ENCODE results near the gene KRT1. TPM values are rescaled to one million over a fixed set of nuclear protein-coding genes. Genes with fewer than 3 reads are reported as not detected.
"Not testable (repeated sequence)": the region's sequence is repeated elsewhere in the genome, so short reads cannot be mapped to it uniquely, and the experiment has no call there.

Gene KRT1
- total and polyA plus RNA-seq, 3 experiments from 2014 or later: 3.4 TPM; not detected in 2

- ChIA-PET POLR2A (no interaction called here), CTCF (no interaction called here)
- H3K27me3 Mint-ChIP-seq: peaks cover 15 to 33% of the 10 kb centered on the region in 2 donors
- no peaks in the 10 kb centered on the region for H3K9me3 Mint-ChIP-seq
- H3K36me3 ChIP-seq (ENCODE audit: insufficient read depth, low read length): no peaks in the 10 kb centered on the region
- H3K27ac Mint-ChIP-seq: peak overlapping the region in 1 of 8 donors; percentile 48
- H3K9me3 ChIP-seq (ENCODE audit: low read length): no peaks in the 10 kb centered on the region
- no peak for DNase-seq
- H3K27ac ChIP-seq (ENCODE audit: low read depth, low read length): no peak overlapping the region
- H3K27me3 ChIP-seq (ENCODE audit: insufficient read depth, low read length, poor library complexity, severe bottlenecking): no peaks in the 10 kb centered on the region
- H3K4me3 ChIP-seq (ENCODE audit: low read length): no peak overlapping the region
- H3K4me3 Mint-ChIP-seq: no peak overlapping the region
- H3K4me1 Mint-ChIP-seq: no peaks in the 10 kb centered on the region
- H3K4me1 ChIP-seq (ENCODE audit: insufficient read depth, low read length): no peaks in the 10 kb centered on the region
- H3K36me3 Mint-ChIP-seq: no peaks in the 10 kb centered on the region
Measured at GRCh38 chr12:52720365-52720886, 40.2 kb upstream of the KRT1 start.

- Mint-ChIP-seq H3K4me3 (no peak overlapping the region), H3K4me1 (peaks cover 8 to 15% (median 13%) of the 10 kb centered on the region in 3 donors), H3K36me3 (peaks cover 0 to 5% (median 2%) of the 10 kb centered on the region in 3 donors), H3K27me3 (peaks cover 33 to 52% of the 10 kb centered on the region in 2 donors), H3K27ac (peak overlapping the region in 1 of 8 donors; percentile 57), H3K9me3 (peaks cover 0 to 2% (median 0%) of the 10 kb centered on the region in 5 donors)
- Histone ChIP-seq H3K4me3 (ENCODE audit: low read length) (no peak overlapping the region), H3K27me3 (ENCODE audit: insufficient read depth, low read length, poor library complexity, severe bottlenecking) (peaks cover 25% of the 10 kb centered on the region), H3K9me3 (ENCODE audit: low read length) (no peaks in the 10 kb centered on the region), H3K4me1 (ENCODE audit: insufficient read depth, low read length) (peaks cover 14% of the 10 kb centered on the region), H3K27ac (ENCODE audit: low read depth, low read length) (no peak overlapping the region), H3K36me3 (ENCODE audit: insufficient read depth, low read length) (no peaks in the 10 kb centered on the region)
- POLR2A ChIA-PET: no interaction called here
- no peak for DNase-seq
- CTCF ChIA-PET: no interaction called here
Measured at GRCh38 chr12:52716061-52716460, 35.9 kb upstream of the KRT1 start.

- H3K9me3 Mint-ChIP-seq: peaks cover 0 to 2% (median 0%) of the 10 kb centered on the region in 5 donors
- ChIA-PET CTCF (no interaction called here), POLR2A (no interaction called here)
- no peak for DNase-seq
- peaks cover 8 to 15% (median 13%) of the 10 kb centered on the region in 3 donors for H3K4me1 Mint-ChIP-seq
- Histone ChIP-seq H3K9me3 (ENCODE audit: low read length) (no peaks in the 10 kb centered on the region), H3K27me3 (ENCODE audit: insufficient read depth, low read length, poor library complexity, severe bottlenecking) (peaks cover 25% of the 10 kb centered on the region), H3K36me3 (ENCODE audit: insufficient read depth, low read length) (no peaks in the 10 kb centered on the region), H3K4me3 (ENCODE audit: low read length) (no peak overlapping the region), H3K4me1 (ENCODE audit: insufficient read depth, low read length) (peaks cover 14% of the 10 kb centered on the region), H3K27ac (ENCODE audit: low read depth, low read length) (no peak overlapping the region)
- no peak overlapping the region for H3K27ac Mint-ChIP-seq
- peaks cover 33 to 52% of the 10 kb centered on the region in 2 donors for H3K27me3 Mint-ChIP-seq
- H3K4me3 Mint-ChIP-seq: no peak overlapping the region
- peaks cover 0 to 5% (median 2%) of the 10 kb centered on the region in 3 donors for H3K36me3 Mint-ChIP-seq
Measured at GRCh38 chr12:52715416-52715815, 35.2 kb upstream of the KRT1 start.

GRCh38 chr12:52714887-52715281, 34.7 kb upstream of the KRT1 start:
- Mint-ChIP-seq H3K9me3 (peaks cover 0 to 2% (median 0%) of the 10 kb centered on the region in 5 donors), H3K27me3 (peaks cover 33 to 52% of the 10 kb centered on the region in 2 donors), H3K36me3 (peaks cover 0 to 5% (median 2%) of the 10 kb centered on the region in 3 donors), H3K4me3 (peak overlapping the region in 6 of 7 donors; percentile 40 to 60 (median 49)), H3K27ac (no peak overlapping the region), H3K4me1 (peaks cover 8 to 15% (median 13%) of the 10 kb centered on the region in 3 donors)
- H3K27me3 ChIP-seq (ENCODE audit: insufficient read depth, low read length, poor library complexity, severe bottlenecking): peaks cover 25% of the 10 kb centered on the region
- no peak overlapping the region for H3K4me3 ChIP-seq (ENCODE audit: low read length)
- POLR2A ChIA-PET: no interaction called here
- H3K36me3 ChIP-seq (ENCODE audit: insufficient read depth, low read length): no peaks in the 10 kb centered on the region
- CTCF ChIA-PET: no interaction called here
- no peak for DNase-seq
- H3K4me1 ChIP-seq (ENCODE audit: insufficient read depth, low read length): peaks cover 14% of the 10 kb centered on the region
- no peak overlapping the region for H3K27ac ChIP-seq (ENCODE audit: low read depth, low read length)
- H3K9me3 ChIP-seq (ENCODE audit: low read length): no peaks in the 10 kb centered on the region

- Mint-ChIP-seq H3K27ac (peak overlapping the region in 1 of 8 donors; percentile 73), H3K9me3 (peaks cover 0 to 2% (median 0%) of the 10 kb centered on the region in 5 donors), H3K4me3 (peak overlapping the region in 6 of 7 donors; percentile 40 to 71 (median 65)), H3K4me1 (peaks cover 8 to 15% (median 13%) of the 10 kb centered on the region in 3 donors), H3K27me3 (peaks cover 33 to 55% of the 10 kb centered on the region in 2 donors), H3K36me3 (peaks cover 0 to 5% (median 2%) of the 10 kb centered on the region in 3 donors)
- Histone ChIP-seq H3K4me1 (ENCODE audit: insufficient read depth, low read length) (peaks cover 14% of the 10 kb centered on the region), H3K4me3 (ENCODE audit: low read length) (peak overlapping the region; percentile 42), H3K27me3 (ENCODE audit: insufficient read depth, low read length, poor library complexity, severe bottlenecking) (peaks cover 25% of the 10 kb centered on the region), H3K27ac (ENCODE audit: low read depth, low read length) (no peak overlapping the region), H3K36me3 (ENCODE audit: insufficient read depth, low read length) (no peaks in the 10 kb centered on the region), H3K9me3 (ENCODE audit: low read length) (no peaks in the 10 kb centered on the region)
- ChIA-PET CTCF (no interaction called here), POLR2A (no interaction called here)
- peak in 2 of 5 donors; percentile 33 to 45 for DNase-seq
Measured at GRCh38 chr12:52713960-52714886, 34.0 kb upstream of the KRT1 start.

- POLR2A ChIA-PET; H3K27ac Mint-ChIP-seq; H3K4me3 Mint-ChIP-seq; H3K36me3 ChIP-seq (ENCODE audit: insufficient read depth, low read length); H3K9me3 ChIP-seq (ENCODE audit: low read length); H3K9me3 Mint-ChIP-seq; H3K36me3 Mint-ChIP-seq; CTCF ChIA-PET; H3K4me3 ChIP-seq (ENCODE audit: low read length); H3K27ac ChIP-seq (ENCODE audit: low read depth, low read length); DNase-seq: not testable (repeated sequence)
- peaks cover 25% of the 10 kb centered on the region for H3K27me3 ChIP-seq (ENCODE audit: insufficient read depth, low read length, poor library complexity, severe bottlenecking)
- Mint-ChIP-seq H3K27me3 (peaks cover 35 to 56% of the 10 kb centered on the region in 2 donors), H3K4me1 (peaks cover 8 to 15% (median 13%) of the 10 kb centered on the region in 3 donors)
- H3K4me1 ChIP-seq (ENCODE audit: insufficient read depth, low read length): peaks cover 34% of the 10 kb centered on the region
Measured at GRCh38 chr12:52712122-52712521, 31.9 kb upstream of the KRT1 start.

- Histone ChIP-seq H3K4me3 (ENCODE audit: low read length) (no peak overlapping the region), H3K9me3 (ENCODE audit: low read length) (no peaks in the 10 kb centered on the region), H3K4me1 (ENCODE audit: insufficient read depth, low read length) (peaks cover 35% of the 10 kb centered on the region), H3K27ac (ENCODE audit: low read depth, low read length) (no peak overlapping the region), H3K27me3 (ENCODE audit: insufficient read depth, low read length, poor library complexity, severe bottlenecking) (peaks cover 25% of the 10 kb centered on the region), H3K36me3 (ENCODE audit: insufficient read depth, low read length) (no peaks in the 10 kb centered on the region)
- peaks cover 8 to 15% (median 13%) of the 10 kb centered on the region in 3 donors for H3K4me1 Mint-ChIP-seq
- H3K9me3 Mint-ChIP-seq: peaks cover 0 to 2% (median 0%) of the 10 kb centered on the region in 5 donors
- CTCF ChIA-PET: no interaction called here
- DNase-seq: peak in 1 of 5 donors; percentile 9
- POLR2A ChIA-PET: no interaction called here
- H3K27me3 Mint-ChIP-seq: peaks cover 27 to 47% of the 10 kb centered on the region in 2 donors
- no peak overlapping the region for H3K4me3 Mint-ChIP-seq
- H3K36me3 Mint-ChIP-seq: peaks cover 0 to 5% (median 2%) of the 10 kb centered on the region in 3 donors
- no peak overlapping the region for H3K27ac Mint-ChIP-seq
Measured at GRCh38 chr12:52710730-52711129, 30.5 kb upstream of the KRT1 start.

- Histone ChIP-seq H3K27ac (ENCODE audit: low read depth, low read length) (no peak overlapping the region), H3K27me3 (ENCODE audit: insufficient read depth, low read length, poor library complexity, severe bottlenecking) (peaks cover 9% of the 10 kb centered on the region), H3K36me3 (ENCODE audit: insufficient read depth, low read length) (no peaks in the 10 kb centered on the region), H3K4me1 (ENCODE audit: insufficient read depth, low read length) (peaks cover 21% of the 10 kb centered on the region), H3K9me3 (ENCODE audit: low read length) (no peaks in the 10 kb centered on the region), H3K4me3 (ENCODE audit: low read length) (no peak overlapping the region)
- ChIA-PET POLR2A (no interaction called here), CTCF (no interaction called here)
- no peak for DNase-seq
- H3K36me3 Mint-ChIP-seq: peaks cover 0 to 5% (median 2%) of the 10 kb centered on the region in 3 donors
- no peaks in the 10 kb centered on the region for H3K4me1 Mint-ChIP-seq
- H3K9me3 Mint-ChIP-seq: peaks cover 0 to 2% (median 0%) of the 10 kb centered on the region in 5 donors
- H3K27me3 Mint-ChIP-seq: peaks cover 13 to 32% of the 10 kb centered on the region in 2 donors
- H3K4me3 Mint-ChIP-seq: no peak overlapping the region
- peak overlapping the region in 1 of 8 donors; percentile 73 for H3K27ac Mint-ChIP-seq
Measured at GRCh38 chr12:52708010-52708409, 27.8 kb upstream of the KRT1 start.
